Keratinocyte (primary cell): ENCODE data around the gene CHID1.

ENCODE experiments used
- CTCF ChIP-seq, 3 experiments: IDR thresholded peaks in 1 of 3; conservative IDR thresholded peaks in 1 of 3; optimal IDR thresholded peaks in 1 of 3; 2 replicates in 2 of 3; 3 replicates in 1 of 3; pipeline versions ENCODE3 to v1.5.1; 2011; ENCODE audit warnings: low read length in 3 of 3, mild to moderate bottlenecking in 3 of 3, moderate library complexity in 2 of 3, control low read depth in 1 of 3, inconsistent platforms in 1 of 3; ENCODE audit not compliant: insufficient read depth in 2 of 3; ENCODE audit errors: extremely low read depth in 1 of 3
- EZH2 ChIP-seq: IDR thresholded peaks from one replicate; pipeline ENCODE4 v1.6.1; 2012; ENCODE audit warnings: inconsistent platforms, mild to moderate bottlenecking, low read length, moderate library complexity

GRCh38 chr11:959027-959426 lies 48.4 kb upstream of the CHID1 start:
- TF ChIP-seq EZH2, result no peak
- no peak for TF ChIP-seq CTCF (optimal IDR thresholded peaks at IDR 0.05 in 1 of 3, IDR thresholded peaks at IDR 0.05 in 1 of 3, conservative IDR thresholded peaks at IDR 0.05 in 1 of 3; ENCODE audit: extremely low read depth in 1 of 3, insufficient read depth in 2 of 3, low read length in 3 of 3)
